Measurements from ENCODE around the gene IGF2BP1.
"Not testable (repeated sequence)": the region's sequence is repeated elsewhere in the genome, so short reads cannot be mapped to it uniquely, and the experiment has no call there.

IGF2BP1 gene

DNA sequence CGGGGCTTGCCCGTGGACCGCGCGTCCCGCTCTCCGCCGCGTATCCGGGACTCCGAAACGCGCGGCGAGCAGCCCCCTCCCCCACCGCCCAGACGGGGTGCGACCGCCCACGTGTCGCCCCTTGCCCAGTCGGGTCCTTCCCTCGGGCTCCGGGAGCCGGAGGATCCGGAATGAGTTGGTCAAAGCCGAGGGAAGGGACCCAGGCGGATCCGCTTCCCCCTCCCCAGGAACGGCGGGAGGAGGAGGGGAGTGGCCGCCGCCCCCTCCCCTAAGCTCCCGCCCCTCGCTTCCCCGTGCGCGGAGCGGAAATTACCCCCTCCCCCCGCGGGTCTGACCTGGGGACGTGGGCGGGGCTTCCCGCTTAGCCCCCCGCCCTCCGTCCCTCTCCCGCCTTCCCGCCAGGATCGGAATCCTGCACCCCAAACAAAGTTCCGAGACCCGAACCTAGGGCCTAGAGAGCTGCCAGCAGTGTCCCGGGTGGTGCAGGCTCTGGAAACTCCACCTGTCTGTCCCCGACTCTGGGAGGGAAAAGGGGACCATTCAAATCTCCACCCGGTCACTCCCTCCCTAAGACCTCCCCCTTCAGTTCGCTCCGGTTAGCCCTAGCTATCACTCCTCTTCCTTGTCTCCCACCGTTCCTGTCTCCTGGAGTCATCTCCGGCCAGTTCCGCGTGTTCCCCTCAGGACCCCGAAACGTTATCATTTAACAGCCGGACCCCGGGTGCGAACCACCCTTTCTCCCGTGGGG is 1.0 kb upstream of the IGF2BP1 start:
- DNase-seq, result no peak

- no peak for DNase-seq
Observed at GRCh38 chr17:48996722-48997102, 473 bp upstream of the IGF2BP1 start.

GRCh38 chr17:48997827-48998586 is 822 bp downstream of the IGF2BP1 start:
- no peak for DNase-seq

GRCh38 chr17:48998587-48999440 is 1.6 kb downstream of the IGF2BP1 start:
- DNase-seq, result no peak

DNA sequence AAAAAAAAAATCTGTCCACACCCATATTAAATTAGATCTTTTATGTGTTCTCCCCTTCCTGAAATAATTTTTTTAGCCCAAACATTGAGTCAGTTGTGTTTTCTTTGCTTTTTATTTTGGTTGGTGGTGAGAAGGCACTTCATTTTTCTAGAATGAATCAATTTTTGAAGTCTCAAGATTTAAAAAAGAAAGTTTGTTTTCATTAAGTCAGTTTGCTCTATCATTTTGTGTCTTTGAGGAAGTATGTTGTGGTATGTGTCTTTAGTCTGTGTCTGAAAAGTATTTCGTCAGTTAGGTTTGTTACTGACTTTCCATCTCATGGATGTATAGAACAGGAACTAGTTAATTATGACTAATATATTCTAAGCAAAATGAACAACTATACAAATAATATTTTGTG is 3.8 kb downstream of the IGF2BP1 start:
- no peak for DNase-seq

GRCh38 chr17:49001671-49002070 is 4.5 kb downstream of the IGF2BP1 start:
- no peak for DNase-seq

DNA sequence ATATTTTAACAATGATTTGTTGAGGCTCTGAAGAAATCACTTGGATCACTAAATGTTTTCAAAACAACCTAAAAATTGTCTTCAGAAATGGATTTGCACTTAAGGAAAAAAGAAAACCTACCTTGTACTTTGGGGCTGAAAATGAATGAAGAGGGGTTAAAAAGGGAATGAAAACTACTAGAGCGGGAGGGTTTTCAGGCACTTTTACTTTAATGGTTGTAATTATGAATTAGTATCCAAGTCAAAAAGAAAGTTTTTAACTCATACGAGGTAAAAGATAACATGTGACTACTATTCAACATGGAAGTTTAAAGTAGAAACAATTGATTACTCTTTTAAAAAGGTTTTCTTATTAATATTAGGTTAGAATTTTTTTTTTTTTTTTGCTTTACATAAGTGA is 5.1 kb downstream of the IGF2BP1 start:
- DNase-seq, result no peak

GRCh38 chr17:49002766-49003165 is 5.6 kb downstream of the IGF2BP1 start:
- no peak for DNase-seq

- DNase-seq, result no peak
Observed at GRCh38 chr17:49003557-49004511, 6.6 kb downstream of the IGF2BP1 start.

- no peak for DNase-seq
Observed at GRCh38 chr17:49005140-49005539, 8.0 kb downstream of the IGF2BP1 start.

- DNase-seq, result not testable (repeated sequence)
Observed at GRCh38 chr17:49008908-49009307, 11.7 kb downstream of the IGF2BP1 start.

GRCh38 chr17:49012769-49013255 is 15.6 kb downstream of the IGF2BP1 start:
- DNase-seq, result no peak

GRCh38 chr17:49013311-49014213 is 16.4 kb downstream of the IGF2BP1 start:
- DNase-seq, result no peak

DNA sequence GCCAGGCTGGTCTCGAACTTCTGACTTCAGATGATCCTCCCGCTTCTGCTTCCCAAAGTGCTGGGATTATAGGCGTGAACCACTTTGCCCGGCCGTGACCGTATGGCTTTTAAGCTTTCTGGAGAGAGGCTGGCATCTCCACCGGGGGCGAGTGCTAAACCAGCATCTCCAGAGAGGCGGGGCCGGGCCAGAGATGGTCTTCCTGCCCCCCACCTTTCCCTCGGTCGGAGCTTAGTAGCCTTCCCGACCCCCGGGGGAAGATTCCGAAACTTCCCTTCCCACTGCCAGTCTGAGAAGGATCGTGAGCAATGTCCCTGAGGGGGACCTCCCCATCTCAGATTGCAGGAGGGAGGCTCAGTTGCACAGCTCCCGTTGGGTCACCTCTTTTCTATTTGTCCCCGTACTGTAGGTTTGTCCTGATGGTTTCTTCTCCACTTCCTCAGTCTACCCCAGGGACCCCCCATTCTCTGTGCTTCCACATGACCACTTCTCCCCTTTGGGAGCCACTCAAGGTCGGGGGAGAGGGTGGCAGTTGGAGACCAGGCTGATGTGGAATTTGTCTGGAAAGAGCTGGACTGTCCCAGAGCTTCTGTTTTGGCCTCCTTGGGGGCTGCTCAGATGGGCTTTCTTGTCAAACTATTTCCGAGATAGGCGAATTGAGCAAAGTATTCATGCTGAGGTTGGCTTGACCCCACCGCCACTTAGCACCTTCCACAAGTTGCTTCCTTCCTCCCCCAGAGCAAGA is 18.2 kb downstream of the IGF2BP1 start:
- no peak for DNase-seq

DNA sequence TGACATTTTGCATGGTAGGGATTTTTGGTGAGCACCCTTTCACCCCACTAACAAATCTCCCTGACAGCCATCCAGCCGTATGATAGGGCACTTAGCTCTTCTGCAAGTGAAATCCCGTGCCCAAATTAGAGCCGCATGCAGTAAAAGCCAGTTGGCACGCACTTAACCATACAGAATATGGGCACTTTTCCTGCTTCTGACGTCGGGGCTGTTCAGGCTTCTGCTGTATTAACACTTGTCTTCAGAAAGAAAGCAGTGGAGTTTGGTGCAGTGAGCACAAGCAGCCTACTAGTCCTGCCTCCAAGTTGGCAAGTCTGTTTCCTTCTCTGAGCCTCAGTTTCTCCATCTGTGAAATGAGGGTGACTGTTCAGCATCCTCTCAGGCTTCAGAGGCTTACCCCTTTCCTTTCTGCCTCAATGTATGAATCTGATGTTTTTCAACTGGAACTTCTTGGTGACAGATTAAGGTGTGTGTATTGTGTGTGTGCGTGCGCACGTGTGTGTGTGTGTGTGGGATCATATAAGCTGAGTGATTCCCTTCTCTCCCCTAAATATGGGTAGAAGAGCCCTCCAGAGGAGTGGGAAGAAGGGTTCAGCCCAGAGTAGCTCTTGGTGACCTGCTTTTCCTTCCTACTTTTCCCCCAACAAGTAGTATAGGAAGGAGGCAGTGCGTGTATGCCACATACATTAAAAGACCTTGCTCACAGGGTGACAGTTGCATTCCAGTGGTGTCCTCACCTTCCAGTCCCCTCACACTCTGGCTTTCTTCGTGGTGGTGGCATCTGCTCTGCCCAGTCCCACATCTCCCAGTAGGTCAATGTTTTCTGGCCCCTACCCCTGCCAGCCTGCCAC is 19.0 kb downstream of the IGF2BP1 start:
- DNase-seq, result no peak

DNA sequence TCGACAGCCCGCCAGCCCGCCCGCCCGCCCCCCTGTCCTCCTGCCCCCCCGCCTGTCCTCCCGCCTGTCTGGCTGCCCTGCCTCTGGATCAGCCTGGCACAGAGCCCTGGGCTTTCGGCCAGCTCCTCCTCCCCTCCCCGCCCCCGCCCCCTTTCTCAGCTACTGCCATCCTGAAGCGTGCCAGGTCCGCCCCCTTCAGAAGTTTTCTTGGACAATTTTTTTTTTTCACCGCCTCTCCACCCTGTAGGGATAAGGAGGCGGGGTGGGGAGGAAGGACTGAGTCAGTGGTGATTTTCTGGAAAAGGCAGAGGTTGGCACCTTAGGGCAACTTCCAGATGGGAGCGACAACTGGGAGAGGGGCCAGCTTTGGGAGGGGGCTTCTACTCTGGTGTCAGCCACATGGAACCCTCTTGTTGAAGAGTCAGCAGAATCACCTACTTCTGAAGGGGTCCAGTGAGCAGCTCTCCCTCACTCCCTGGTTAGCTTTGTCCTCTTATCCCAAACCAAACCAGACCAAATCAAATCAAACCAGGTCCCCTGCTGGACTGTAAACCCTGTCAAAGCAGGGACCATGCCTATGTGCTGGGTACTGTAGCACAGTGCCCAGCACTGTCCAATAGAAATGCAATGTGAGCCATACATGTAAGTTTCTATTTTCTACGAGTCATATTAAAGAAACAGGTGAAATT is 19.7 kb downstream of the IGF2BP1 start:
- no peak for DNase-seq

DNA sequence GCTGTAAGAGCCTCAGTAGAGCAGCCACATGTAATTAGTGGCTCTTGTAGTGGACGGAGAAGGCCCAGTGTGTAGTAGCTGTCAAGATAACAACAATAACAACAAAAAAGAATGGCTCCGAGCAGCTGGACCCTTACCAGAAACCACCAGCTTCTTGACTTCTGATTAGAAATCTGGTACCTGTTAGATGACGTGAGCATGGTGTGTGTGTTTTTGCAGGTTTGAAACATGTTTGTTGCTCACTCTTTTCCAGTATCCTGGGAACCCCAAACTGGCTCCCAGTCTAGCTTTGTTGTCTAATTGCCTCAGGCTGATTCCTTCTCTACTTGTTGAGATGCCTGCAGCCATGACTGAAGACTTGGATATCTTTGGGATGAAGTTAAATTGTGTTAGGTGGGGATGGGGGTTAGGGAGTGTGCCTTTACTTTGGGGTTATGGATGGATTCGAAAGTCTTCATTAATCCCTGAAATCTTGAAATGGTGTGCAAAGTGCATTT is 21.0 kb downstream of the IGF2BP1 start:
- DNase-seq, result no peak

DNA sequence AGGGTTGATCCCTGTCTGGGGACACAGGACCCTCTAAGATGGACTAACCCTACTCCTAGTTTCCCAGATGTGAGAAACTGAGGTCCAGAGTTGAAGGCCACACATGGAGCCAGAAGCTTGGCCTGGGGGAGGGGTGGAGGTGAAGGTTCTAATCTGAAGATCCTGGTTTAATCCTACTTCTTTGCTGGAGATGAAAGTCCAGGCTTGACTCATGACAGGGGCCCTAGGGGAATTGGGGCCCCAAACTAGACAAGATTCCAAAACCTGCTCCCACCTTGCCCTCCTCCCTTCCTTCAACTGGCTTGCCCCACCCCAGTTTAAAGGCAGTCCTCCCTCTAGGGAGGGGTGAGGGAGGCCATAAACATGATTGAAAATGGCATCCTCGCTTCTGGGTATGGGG is 21.6 kb downstream of the IGF2BP1 start:
- no peak for DNase-seq

Measured in activated CD4-positive, alpha-beta T cell treated with anti-CD3 and anti-CD28 coated beads, Interleukin-10, Interleukin-2, amounts not matched to agents 100 ng/mL and 50 ng/mL, durations not matched to agents 16 hours and 8 hours (primary cell).